SH-SY5Y (cell line): ENCODE results near the gene MAP3K20.

Experiments used
- GATA2 ChIP-seq: IDR thresholded peaks from 2 replicates; pipeline ENCODE4 v1.6.1; 2011; ENCODE audit warnings: mild to moderate bottlenecking, low read depth, low read length
- GATA3 ChIP-seq: IDR thresholded peaks from 2 replicates; pipeline ENCODE4 v1.6.1; 2011; ENCODE audit warnings: low read depth, mild to moderate bottlenecking, low read length, moderate library complexity

The MAP3K20 gene

GRCh38 chr2:173090973-173091660, 15.5 kb downstream of the MAP3K20 start:
- TF ChIP-seq GATA3 (no peak), GATA2 (no peak)

GRCh38 chr2:173091910-173092309, 16.3 kb downstream of the MAP3K20 start:
- no peak for TF ChIP-seq GATA2
- no peak for TF ChIP-seq GATA3

GRCh38 chr2:173092844-173093402, 17.3 kb downstream of the MAP3K20 start:
- TF ChIP-seq GATA3 (no peak), GATA2 (no peak)

GRCh38 chr2:173094731-173095130, 19.1 kb downstream of the MAP3K20 start:
- TF ChIP-seq GATA2, result no peak
- no peak for TF ChIP-seq GATA3

GRCh38 chr2:173095356-173095755, 19.7 kb downstream of the MAP3K20 start:
- TF ChIP-seq GATA3, result no peak
- no peak for TF ChIP-seq GATA2

GRCh38 chr2:173099271-173099670, 23.6 kb downstream of the MAP3K20 start:
- TF ChIP-seq GATA2 (no peak), GATA3 (no peak)

- TF ChIP-seq GATA3, result no peak
- TF ChIP-seq GATA2, result no peak
Measured at GRCh38 chr2:173099804-173100203, 24.2 kb downstream of the MAP3K20 start.

GRCh38 chr2:173101687-173102086, 26.0 kb downstream of the MAP3K20 start:
- TF ChIP-seq GATA3, result no peak
- TF ChIP-seq GATA2, result no peak

GRCh38 chr2:173104156-173104555, 28.5 kb downstream of the MAP3K20 start:
- no peak for TF ChIP-seq GATA2
- no peak for TF ChIP-seq GATA3

- TF ChIP-seq GATA2 (no peak), GATA3 (no peak)
Measured at GRCh38 chr2:173106959-173107628, 31.4 kb downstream of the MAP3K20 start.

GRCh38 chr2:173107629-173108022, 32.0 kb downstream of the MAP3K20 start:
- no peak for TF ChIP-seq GATA2
- TF ChIP-seq GATA3, result no peak

- TF ChIP-seq GATA3 (no peak), GATA2 (no peak)
Measured at GRCh38 chr2:173109253-173110188, 33.9 kb downstream of the MAP3K20 start.

- no peak for TF ChIP-seq GATA2
- TF ChIP-seq GATA3, result no peak
Measured at GRCh38 chr2:173117678-173118077, 42.0 kb downstream of the MAP3K20 start.

- no peak for TF ChIP-seq GATA2
- no peak for TF ChIP-seq GATA3
Measured at GRCh38 chr2:173118395-173118794, 42.7 kb downstream of the MAP3K20 start.
